Hindlimb muscle (tissue), 1 donor: Measurements from ENCODE around the gene KLHDC8A. TPM values are rescaled to one million over a fixed set of nuclear protein-coding genes. Genes with fewer than 3 reads are reported as not detected.

Experiments
- DNase-seq: peaks from one replicate; pipeline ENCODE4 v3.0.0-alpha.2; 2013
- polyA plus RNA-seq: library from polyadenylated mRNA; unstranded; fragments of 120-200 nt; gene quantifications from one replicate; pipeline ENCODE4 v1.2.1, GENCODE V29; 2013; ENCODE audit not compliant: insufficient read length

Gene KLHDC8A
- polyA plus RNA-seq, 1 donor, result 0.59 TPM

GRCh38 chr1:205294934-205295333, 61.8 kb downstream of the KLHDC8A start:
- DNase-seq, result no peak

- DNase-seq, result no peak
These were observed 62.4 kb downstream of the KLHDC8A start for GRCh38 chr1:205294175-205294917.

GRCh38 chr1:205293350-205294074, 63.2 kb downstream of the KLHDC8A start:
- no peak for DNase-seq

- DNase-seq, result no peak
These were observed 65.1 kb downstream of the KLHDC8A start for GRCh38 chr1:205291596-205291995.

- DNase-seq, result no peak
These were observed 68.8 kb downstream of the KLHDC8A start for GRCh38 chr1:205287767-205288559.

GRCh38 chr1:205287076-205287475, 69.6 kb downstream of the KLHDC8A start:
- DNase-seq, result no peak

GRCh38 chr1:205286335-205286950, 70.3 kb downstream of the KLHDC8A start:
- no peak for DNase-seq

Other genes with a start within 250 kb of the KLHDC8A start
- gene RBBP5, start 234.9 kb downstream of the KLHDC8A start, polyA plus RNA-seq, result 10.9 TPM
- 7.4 TPM for gene DSTYK, start 145.2 kb downstream of the KLHDC8A start, polyA plus RNA-seq
- 11.8 TPM for gene TMCC2, start 129.0 kb downstream of the KLHDC8A start, polyA plus RNA-seq
- gene NUAK2, start 35.2 kb downstream of the KLHDC8A start, polyA plus RNA-seq, result 0.71 TPM
- not detected for gene LEMD1, start 65.1 kb upstream of the KLHDC8A start, polyA plus RNA-seq
- gene BLACAT1, start 99.1 kb upstream of the KLHDC8A start, polyA plus RNA-seq, result not detected
- gene CDK18, start 147.7 kb upstream of the KLHDC8A start, polyA plus RNA-seq, result 28.3 TPM